Stimulated activated CD4-positive, alpha-beta T cell treated with anti-CD3 and anti-CD28 coated beads, Interleukin-2, amount 100 ng/mL, for 4 hours (primary cell): ENCODE results near the gene ACSS1.

Experiments used
- DNase-seq: peaks from one replicate; pipeline ENCODE4 v3.0.0-alpha.2; 2020; ENCODE audit warnings: low read depth

ACSS1 gene

GRCh38 chr20:25030649-25031207, 27.2 kb downstream of the ACSS1 start:
- no peak for DNase-seq

GRCh38 chr20:25030007-25030648, 27.8 kb downstream of the ACSS1 start:
- no peak for DNase-seq

- no peak for DNase-seq
Measured at GRCh38 chr20:25025986-25026605, 31.8 kb downstream of the ACSS1 start.

- DNase-seq = no peak
Measured at GRCh38 chr20:25025091-25025861, 32.7 kb downstream of the ACSS1 start.

- no peak for DNase-seq
Measured at GRCh38 chr20:25024171-25024570, 33.8 kb downstream of the ACSS1 start.

GRCh38 chr20:25023356-25023755, 34.6 kb downstream of the ACSS1 start:
- no peak for DNase-seq

- no peak for DNase-seq
Measured at GRCh38 chr20:25022680-25023079, 35.3 kb downstream of the ACSS1 start.

GRCh38 chr20:25021336-25021735, 36.6 kb downstream of the ACSS1 start:
- DNase-seq = no peak

- DNase-seq = no peak
Measured at GRCh38 chr20:25020901-25021301, 37.0 kb downstream of the ACSS1 start.

GRCh38 chr20:25020345-25020744, 37.6 kb downstream of the ACSS1 start:
- no peak for DNase-seq

GRCh38 chr20:25019381-25020155, 38.4 kb downstream of the ACSS1 start:
- no peak for DNase-seq

GRCh38 chr20:25018841-25019240, 39.1 kb downstream of the ACSS1 start:
- DNase-seq = no peak

GRCh38 chr20:25018425-25018824, 39.5 kb downstream of the ACSS1 start:
- DNase-seq = no peak

- no peak for DNase-seq
Measured at GRCh38 chr20:25017257-25017803, 40.6 kb downstream of the ACSS1 start.

GRCh38 chr20:25016471-25016870, 41.5 kb downstream of the ACSS1 start:
- DNase-seq = no peak

- no peak for DNase-seq
Measured at GRCh38 chr20:25015986-25016385, 42.0 kb downstream of the ACSS1 start.

- DNase-seq = no peak
Measured at GRCh38 chr20:25014816-25015215, 43.1 kb downstream of the ACSS1 start.

- no peak for DNase-seq
Measured at GRCh38 chr20:25013478-25014380, 44.2 kb downstream of the ACSS1 start.

- DNase-seq = no peak
Measured at GRCh38 chr20:25012616-25013189, 45.2 kb downstream of the ACSS1 start.

- no peak for DNase-seq
Measured at GRCh38 chr20:25011831-25012241, 46.1 kb downstream of the ACSS1 start.
